Transverse colon (tissue), 4 donors: ENCODE results near the gene CCDC141.

Experiments used
- EP300 ChIP-seq: sonication (generic); formaldehyde crosslinking; IDR thresholded peaks from one replicate; pipeline ENCODE4 v1.6.1; 2017; ENCODE audit warnings: antibody characterized with exemption, low read depth
- POLR2A ChIP-seq: fragments of 450-650 bp; IDR thresholded peaks from one replicate; pipeline ENCODE4 v1.6.1; 2016; ENCODE audit warnings: antibody characterized with exemption, mild to moderate bottlenecking, moderate library complexity
- POLR2AphosphoS5 ChIP-seq, 3 donors: sonication (generic); formaldehyde crosslinking; IDR thresholded peaks; one replicate each; pipeline ENCODE4 v1.6.1; 2016; ENCODE audit warnings: antibody characterized with exemption in 3 of 3
- TF ChIP-seq, protein P1 (sequence below), 5 experiments: fragments of 200-600 bp in 3 of 5; fragments of 450-650 bp in 2 of 5; sonication (generic) in 3 of 5; IDR thresholded peaks; 1 replicate in 2 of 5; 2 replicates in 3 of 5; pipeline ENCODE4 v1.5.1; 2016 to 2017; ENCODE audit warnings: antibody characterized with exemption in 5 of 5, inconsistent platforms in 3 of 5, mild to moderate bottlenecking in 2 of 5, moderate library complexity in 1 of 5

DNA sequence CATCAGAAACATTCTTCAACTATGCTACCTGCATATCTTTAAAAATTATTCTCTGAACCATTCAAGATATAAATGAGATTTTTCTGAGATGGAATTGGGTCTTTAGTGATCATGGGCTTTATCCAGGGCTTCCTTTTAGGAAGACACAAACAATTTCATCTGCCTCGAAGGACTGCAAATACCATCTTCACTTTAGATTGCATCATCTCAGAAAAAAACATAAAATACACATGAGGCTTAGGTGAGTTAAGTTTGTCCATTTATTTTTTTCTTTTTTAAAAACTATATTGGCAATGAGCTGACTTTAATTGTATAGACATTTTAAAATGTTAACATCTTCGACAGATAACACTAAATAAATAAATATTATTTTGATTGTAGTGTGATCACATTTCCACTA is 262.8 kb downstream of the CCDC141 start:
- TF ChIP-seq, protein P1, sequence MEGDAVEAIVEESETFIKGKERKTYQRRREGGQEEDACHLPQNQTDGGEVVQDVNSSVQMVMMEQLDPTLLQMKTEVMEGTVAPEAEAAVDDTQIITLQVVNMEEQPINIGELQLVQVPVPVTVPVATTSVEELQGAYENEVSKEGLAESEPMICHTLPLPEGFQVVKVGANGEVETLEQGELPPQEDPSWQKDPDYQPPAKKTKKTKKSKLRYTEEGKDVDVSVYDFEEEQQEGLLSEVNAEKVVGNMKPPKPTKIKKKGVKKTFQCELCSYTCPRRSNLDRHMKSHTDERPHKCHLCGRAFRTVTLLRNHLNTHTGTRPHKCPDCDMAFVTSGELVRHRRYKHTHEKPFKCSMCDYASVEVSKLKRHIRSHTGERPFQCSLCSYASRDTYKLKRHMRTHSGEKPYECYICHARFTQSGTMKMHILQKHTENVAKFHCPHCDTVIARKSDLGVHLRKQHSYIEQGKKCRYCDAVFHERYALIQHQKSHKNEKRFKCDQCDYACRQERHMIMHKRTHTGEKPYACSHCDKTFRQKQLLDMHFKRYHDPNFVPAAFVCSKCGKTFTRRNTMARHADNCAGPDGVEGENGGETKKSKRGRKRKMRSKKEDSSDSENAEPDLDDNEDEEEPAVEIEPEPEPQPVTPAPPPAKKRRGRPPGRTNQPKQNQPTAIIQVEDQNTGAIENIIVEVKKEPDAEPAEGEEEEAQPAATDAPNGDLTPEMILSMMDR (IDR thresholded peaks at IDR 0.05) = no peak
- TF ChIP-seq POLR2A (no peak), EP300 (no peak), POLR2AphosphoS5 (IDR thresholded peaks at IDR 0.05) (no peak)
